ENCODE data around the gene CEP128.

GRCh38 chr14:80634106-80634758 lies 307.3 kb downstream of the CEP128 start:
- TF ChIP-seq CTCF (IDR thresholded peaks at IDR 0.05) = no peak
- TF ChIP-seq POLR2AphosphoS5 (IDR thresholded peaks at IDR 0.05) = no peak
- TF ChIP-seq POLR2A (IDR thresholded peaks at IDR 0.05) = no peak

Measured in suprapubic skin (tissue), 4 donors.